ENCODE measurements around the gene ECD.

The ECD gene

GRCh38 chr10:73095481-73096021, 72.3 kb downstream of the ECD start:
- FAIRE-seq (no peak), DNase-seq (ENCODE audit: insufficient read length) (no peak)
- no peak for TF ChIP-seq POLR2AphosphoS5 (IDR thresholded peaks at IDR 0.05; ENCODE audit: low read depth, low read length)
- TF ChIP-seq TAF1 (IDR thresholded peaks at IDR 0.05; ENCODE audit: borderline replicate concordance, low read depth, low read length) = no peak
- no peak for TF ChIP-seq POLR2A (IDR thresholded peaks at IDR 0.05; ENCODE audit: low read depth, low read length)

DNA sequence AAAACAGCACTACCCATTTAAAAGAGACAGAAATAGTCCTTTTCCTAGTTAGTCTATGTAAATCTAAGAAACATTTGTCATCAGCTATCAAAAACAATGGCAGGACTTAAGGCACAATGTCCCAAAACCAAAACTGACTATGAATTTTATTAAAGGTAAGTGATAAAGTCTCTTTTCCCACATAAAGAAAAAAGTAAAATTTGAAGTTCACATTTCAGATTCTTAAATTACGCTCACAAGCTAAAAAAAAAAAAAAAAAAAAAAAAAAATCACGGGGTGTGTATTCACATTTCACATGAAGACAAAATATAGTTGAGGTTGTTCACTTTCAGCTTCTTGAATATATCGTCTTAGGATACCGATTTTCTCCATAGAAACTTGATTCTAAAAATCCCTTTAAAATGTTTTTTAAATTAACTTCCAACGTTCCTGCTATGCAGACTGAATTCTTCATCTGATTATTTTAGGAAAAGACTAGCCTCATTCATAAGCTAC, 72.8 kb downstream of the ECD start:
- DNase-seq (ENCODE audit: insufficient read length) (no peak), FAIRE-seq (no peak)
- TF ChIP-seq POLR2AphosphoS5 (IDR thresholded peaks at IDR 0.05; ENCODE audit: low read depth, low read length) (no peak), TAF1 (IDR thresholded peaks at IDR 0.05; ENCODE audit: borderline replicate concordance, low read depth, low read length) (no peak), POLR2A (IDR thresholded peaks at IDR 0.05; ENCODE audit: low read depth, low read length) (no peak)

GRCh38 chr10:73093922-73094850, 73.6 kb downstream of the ECD start:
- DNase-seq (ENCODE audit: insufficient read length) (no peak), FAIRE-seq (peak; percentile 66)
- TF ChIP-seq POLR2AphosphoS5 (IDR thresholded peaks at IDR 0.05; ENCODE audit: low read depth, low read length) = no peak
- no peak for TF ChIP-seq POLR2A (IDR thresholded peaks at IDR 0.05; ENCODE audit: low read depth, low read length)
- TF ChIP-seq TAF1 (IDR thresholded peaks at IDR 0.05; ENCODE audit: borderline replicate concordance, low read depth, low read length) = no peak

GRCh38 chr10:73092830-73093229, 75.0 kb downstream of the ECD start:
- DNase-seq (ENCODE audit: insufficient read length) (no peak), FAIRE-seq (no peak)
- TF ChIP-seq POLR2AphosphoS5 (IDR thresholded peaks at IDR 0.05; ENCODE audit: low read depth, low read length) (no peak), POLR2A (IDR thresholded peaks at IDR 0.05; ENCODE audit: low read depth, low read length) (no peak), TAF1 (IDR thresholded peaks at IDR 0.05; ENCODE audit: borderline replicate concordance, low read depth, low read length) (no peak)

- TF ChIP-seq POLR2AphosphoS5 (IDR thresholded peaks at IDR 0.05; ENCODE audit: low read depth, low read length) (no peak), POLR2A (IDR thresholded peaks at IDR 0.05; ENCODE audit: low read depth, low read length) (no peak), TAF1 (IDR thresholded peaks at IDR 0.05; ENCODE audit: borderline replicate concordance, low read depth, low read length) (no peak)
- FAIRE-seq = peak; percentile 42
- DNase-seq (ENCODE audit: insufficient read length) = no peak
These were observed 79.5 kb downstream of the ECD start for GRCh38 chr10:73088304-73088703.

- TF ChIP-seq POLR2A (IDR thresholded peaks at IDR 0.05; ENCODE audit: low read depth, low read length) (no peak), TAF1 (IDR thresholded peaks at IDR 0.05; ENCODE audit: borderline replicate concordance, low read depth, low read length) (no peak), POLR2AphosphoS5 (IDR thresholded peaks at IDR 0.05; ENCODE audit: low read depth, low read length) (no peak)
- no peak for DNase-seq (ENCODE audit: insufficient read length)
- FAIRE-seq = no peak
These were observed 81.0 kb downstream of the ECD start for GRCh38 chr10:73086816-73087215.

DNA sequence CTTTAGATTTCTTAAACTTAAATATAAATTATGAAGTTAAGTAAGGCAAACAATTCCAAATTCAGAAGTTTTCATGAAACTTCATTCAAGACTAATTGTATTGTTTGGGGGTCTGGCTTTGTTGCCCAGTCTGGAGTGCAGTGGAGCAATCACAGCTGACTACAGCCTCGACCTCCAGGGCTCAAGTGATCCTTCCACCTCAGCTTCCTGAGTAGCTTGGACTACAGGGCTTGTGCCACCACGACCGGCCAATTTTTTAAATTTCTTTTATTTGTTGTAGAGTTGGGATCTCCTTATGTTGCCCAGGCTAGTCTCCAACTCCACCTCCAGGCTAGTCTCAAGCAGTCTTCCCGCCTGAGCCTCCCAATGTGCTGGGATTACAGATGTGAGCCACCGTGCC, 83.6 kb downstream of the ECD start:
- TF ChIP-seq POLR2AphosphoS5 (IDR thresholded peaks at IDR 0.05; ENCODE audit: low read depth, low read length) (no peak), POLR2A (IDR thresholded peaks at IDR 0.05; ENCODE audit: low read depth, low read length) (no peak), TAF1 (IDR thresholded peaks at IDR 0.05; ENCODE audit: borderline replicate concordance, low read depth, low read length) (no peak)
- no peak for FAIRE-seq

More for the DNA sequence above, 83.6 kb downstream of the ECD start:
- DNase-seq (ENCODE audit: insufficient read length) = no peak

Data from GM12892 (cell line).